Right lobe of liver (tissue), 4 donors: ENCODE results near the gene FLII.

Experiments
- POLR2A ChIP-seq: fragments of 450-650 bp; IDR thresholded peaks from one replicate; pipeline ENCODE4 v1.6.1; 2017; ENCODE audit warnings: antibody characterized with exemption, mild to moderate bottlenecking
- TF ChIP-seq, protein P1 (sequence below), 4 donors: fragments of 200-600 bp in 3 of 4; fragments of 450-650 bp in 1 of 4; IDR thresholded peaks; one replicate each; pipeline versions ENCODE4 v1.5.1 to v1.8.0; 2016 to 2022; ENCODE audit warnings: antibody characterized with exemption in 4 of 4, mild to moderate bottlenecking in 2 of 4
- donor health status: DM: no; HTN: no; CAD: no.
- donor health status: DM: no; HTN: no; CAD: no.
- donor health status: DM: no; HTN: yes; CAD: no.

DNA sequence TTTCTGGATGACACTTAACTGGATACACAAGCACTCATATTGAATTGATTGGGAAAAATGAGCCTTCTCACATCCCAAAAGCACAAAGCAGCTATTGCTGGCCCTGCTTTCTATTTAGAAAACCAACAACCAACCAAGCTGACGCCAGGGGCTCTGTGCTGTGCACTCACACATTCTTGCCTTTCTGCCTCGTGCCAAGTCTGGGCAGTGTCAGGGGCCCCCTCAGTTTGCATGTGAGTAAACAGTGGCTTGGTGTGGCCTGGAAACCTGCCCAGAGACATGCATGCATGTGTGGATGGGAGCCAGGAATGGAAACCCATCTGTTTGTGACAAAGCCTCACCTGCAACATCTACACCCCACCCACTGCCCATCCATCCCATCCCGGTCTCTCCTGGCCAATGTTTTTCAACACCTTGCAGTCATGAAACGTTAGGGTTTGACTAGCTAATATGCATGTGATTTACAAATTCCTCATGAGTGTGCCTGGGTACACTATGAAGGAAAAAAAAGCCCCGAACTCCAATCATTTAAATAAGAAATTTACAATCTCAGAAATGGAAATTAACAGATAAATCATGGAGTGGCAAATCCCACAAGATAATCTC lies 22.3 kb upstream of the FLII start:
- TF ChIP-seq, protein P1, sequence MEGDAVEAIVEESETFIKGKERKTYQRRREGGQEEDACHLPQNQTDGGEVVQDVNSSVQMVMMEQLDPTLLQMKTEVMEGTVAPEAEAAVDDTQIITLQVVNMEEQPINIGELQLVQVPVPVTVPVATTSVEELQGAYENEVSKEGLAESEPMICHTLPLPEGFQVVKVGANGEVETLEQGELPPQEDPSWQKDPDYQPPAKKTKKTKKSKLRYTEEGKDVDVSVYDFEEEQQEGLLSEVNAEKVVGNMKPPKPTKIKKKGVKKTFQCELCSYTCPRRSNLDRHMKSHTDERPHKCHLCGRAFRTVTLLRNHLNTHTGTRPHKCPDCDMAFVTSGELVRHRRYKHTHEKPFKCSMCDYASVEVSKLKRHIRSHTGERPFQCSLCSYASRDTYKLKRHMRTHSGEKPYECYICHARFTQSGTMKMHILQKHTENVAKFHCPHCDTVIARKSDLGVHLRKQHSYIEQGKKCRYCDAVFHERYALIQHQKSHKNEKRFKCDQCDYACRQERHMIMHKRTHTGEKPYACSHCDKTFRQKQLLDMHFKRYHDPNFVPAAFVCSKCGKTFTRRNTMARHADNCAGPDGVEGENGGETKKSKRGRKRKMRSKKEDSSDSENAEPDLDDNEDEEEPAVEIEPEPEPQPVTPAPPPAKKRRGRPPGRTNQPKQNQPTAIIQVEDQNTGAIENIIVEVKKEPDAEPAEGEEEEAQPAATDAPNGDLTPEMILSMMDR (IDR thresholded peaks at IDR 0.05): no peak
- no peak for TF ChIP-seq POLR2A
